Activated T-cell treated with anti-CD3 and anti-CD28 coated beads for 1 hour (primary cell): Measurements from ENCODE around the gene DCUN1D2.
"Not testable (repeated sequence)": the region's sequence is repeated elsewhere in the genome, so short reads cannot be mapped to it uniquely, and the experiment has no call there.

Experiments
- DNase-seq: peaks from one replicate; pipeline ENCODE4 v3.0.0-alpha.2; 2020; ENCODE audit warnings: low read depth

Gene DCUN1D2

GRCh38 chr13:113490496-113491417, at the start of gene DCUN1D2:
DCUN1D2 (minus strand) TSS chr13:113490711; CDS start chr13:113490669, 42 bp downstream.
- DNase-seq, result peak; percentile 61

- DNase-seq, result no peak
These were observed 49.3 kb upstream of the DCUN1D2 start for GRCh38 chr13:113539822-113540221.

- no peak for DNase-seq
These were observed 48.7 kb upstream of the DCUN1D2 start for GRCh38 chr13:113539176-113539575.

DNA sequence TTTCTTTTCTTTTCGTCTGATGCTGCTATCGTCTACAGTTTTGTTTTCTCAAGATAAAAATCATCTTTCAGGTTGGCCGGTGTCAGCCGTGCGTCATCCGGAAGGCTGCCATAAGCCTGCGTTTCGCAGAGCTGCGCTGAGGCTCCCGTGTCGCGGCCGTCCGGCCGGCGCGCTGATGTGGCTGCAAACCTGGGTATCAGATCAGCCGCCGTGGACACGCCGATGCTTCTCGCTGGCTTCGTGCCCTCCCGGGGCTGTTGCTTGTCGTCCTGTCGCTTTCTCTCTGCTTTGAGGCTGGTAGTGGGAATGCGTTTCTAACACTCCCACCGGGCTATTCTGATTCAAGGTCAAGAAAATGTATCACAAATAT, 48.2 kb upstream of the DCUN1D2 start:
- DNase-seq, result no peak

GRCh38 chr13:113537909-113538688, 47.6 kb upstream of the DCUN1D2 start:
- DNase-seq, result no peak

GRCh38 chr13:113537205-113537604, 46.7 kb upstream of the DCUN1D2 start:
- DNase-seq, result no peak

GRCh38 chr13:113536461-113537110, 46.1 kb upstream of the DCUN1D2 start:
- no peak for DNase-seq

- DNase-seq, result no peak
These were observed 44.9 kb upstream of the DCUN1D2 start for GRCh38 chr13:113535381-113535781.

DNA sequence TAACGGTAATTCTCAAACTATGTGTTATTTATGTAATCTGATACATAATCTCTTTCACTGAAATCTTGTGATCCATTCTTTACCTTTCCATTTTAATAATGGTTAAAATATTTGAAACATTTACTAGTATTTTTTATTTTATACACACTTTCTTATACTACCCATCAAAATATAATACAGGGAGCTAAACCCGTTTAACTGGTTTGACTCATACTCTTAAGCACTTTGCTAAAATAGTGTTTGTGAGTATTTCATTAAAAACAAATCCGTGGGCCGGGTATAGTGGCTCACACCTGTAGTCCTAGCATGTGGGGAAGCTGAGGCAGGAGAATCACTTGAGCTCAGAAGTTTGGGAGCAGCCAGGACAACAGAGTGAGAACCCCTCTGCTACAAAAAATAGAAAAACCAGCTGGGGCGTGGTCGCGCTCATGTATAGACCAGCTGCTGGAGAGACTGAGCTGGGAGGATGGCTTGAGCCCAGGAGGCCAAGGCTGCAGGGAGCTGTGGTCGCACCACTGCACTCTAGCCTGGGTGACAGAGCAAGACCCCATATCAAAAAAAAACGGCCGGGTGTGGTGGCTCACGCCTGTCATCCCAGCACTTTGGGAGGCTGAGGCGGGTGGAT, 43.8 kb upstream of the DCUN1D2 start:
- DNase-seq, result no peak

DNA sequence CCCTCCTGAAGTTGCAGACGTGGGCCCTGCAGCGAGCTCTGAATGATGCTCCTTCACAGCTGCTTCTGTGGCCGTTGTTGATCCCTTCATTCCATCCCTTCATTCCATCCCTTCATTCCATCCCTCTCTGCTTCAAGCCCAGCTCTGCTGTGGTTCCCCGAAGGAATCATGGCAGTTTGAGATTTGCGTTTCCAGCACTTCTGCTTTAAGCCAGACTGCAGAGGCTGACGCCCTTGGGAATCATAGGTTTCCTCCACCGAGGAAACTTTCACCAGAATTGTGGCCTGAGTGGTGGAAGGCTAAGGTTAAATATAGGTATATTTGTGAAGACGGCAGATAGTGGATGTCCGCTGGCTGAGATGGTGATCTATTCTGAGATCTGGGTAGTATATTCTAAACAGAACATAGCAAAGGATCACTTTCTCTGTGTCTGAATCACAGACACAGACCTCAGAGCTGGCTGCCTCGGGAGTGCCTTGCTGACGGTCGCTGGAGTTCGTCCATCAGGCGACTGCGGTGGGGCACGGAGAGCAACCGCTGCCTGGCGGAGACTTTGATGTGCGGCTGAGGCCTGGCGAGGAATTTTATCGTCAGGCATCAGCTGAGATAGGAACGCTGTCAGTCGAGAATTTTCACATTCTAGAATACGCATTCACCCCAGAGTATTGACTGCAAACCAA, 42.8 kb upstream of the DCUN1D2 start:
- no peak for DNase-seq

DNA sequence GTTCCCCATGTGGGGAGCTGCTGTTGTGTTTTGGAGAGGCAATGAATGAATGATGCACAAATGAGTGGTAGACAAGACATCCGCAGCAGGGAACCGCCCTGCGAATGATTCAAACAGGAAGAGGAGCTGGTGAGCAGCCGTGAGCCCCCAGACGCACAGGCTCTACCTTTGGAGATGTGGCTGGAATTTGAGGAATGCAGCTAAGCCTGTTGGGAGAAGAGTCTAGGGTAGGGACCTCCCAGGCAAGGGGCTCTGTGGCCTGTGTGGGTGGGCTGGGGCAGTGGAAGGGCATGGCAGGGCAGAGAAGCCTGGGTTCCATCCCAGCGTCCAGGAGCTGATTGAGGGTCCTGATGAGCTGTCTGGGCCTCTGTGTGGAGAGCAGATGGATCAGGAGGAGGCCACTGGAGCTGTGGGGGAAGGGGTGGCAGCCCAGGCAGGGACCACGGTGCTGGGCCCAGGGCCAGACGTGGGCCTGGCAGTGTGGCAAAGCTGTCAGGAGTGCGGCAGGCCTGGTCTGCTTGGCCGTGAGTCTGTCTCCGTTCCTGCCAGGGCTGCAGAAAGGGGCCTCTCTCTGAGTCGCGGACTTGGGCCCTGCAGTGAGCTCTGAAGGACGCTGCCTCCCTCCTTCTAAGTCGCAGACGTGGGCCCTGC, 41.8 kb upstream of the DCUN1D2 start:
- DNase-seq, result no peak

DNA sequence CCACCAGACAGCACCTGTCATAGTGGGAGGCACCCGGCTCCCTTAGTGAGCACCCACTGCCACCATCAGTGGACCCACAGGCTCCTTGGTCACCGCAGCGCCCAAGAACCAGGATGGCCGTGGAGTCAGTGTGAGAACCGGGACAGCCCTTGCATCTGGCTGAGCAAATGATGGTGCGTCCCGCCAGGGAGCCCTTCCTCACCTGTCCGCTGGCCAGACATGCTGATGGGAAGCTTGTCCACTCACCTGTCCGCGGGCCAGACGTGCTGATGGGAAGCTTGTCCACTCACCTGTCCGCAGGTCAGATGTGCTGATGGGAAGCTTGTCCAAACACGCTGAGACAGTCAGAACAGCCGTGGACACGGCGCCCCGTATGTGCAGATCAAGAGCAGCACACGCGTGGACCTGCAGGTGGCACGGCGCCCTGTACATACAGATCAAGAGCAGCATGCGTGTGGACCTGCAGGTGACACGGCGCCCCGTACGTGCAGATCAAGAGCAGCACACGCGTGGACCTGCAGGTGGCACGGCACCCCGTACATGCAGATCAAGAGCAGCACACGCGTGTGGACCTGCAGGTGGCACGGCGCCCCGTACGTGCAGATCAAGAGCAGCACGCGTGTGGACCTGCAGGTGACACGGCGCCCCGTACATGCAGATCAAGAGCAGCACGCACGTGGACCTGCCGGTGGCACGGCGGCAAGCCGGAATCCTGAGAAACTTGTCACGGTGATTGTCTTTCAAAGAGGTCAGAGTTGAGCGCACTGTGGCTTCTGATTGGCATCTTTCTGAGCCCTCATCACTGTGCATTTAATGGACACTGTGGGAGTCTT, 40.7 kb upstream of the DCUN1D2 start:
- no peak for DNase-seq

DNA sequence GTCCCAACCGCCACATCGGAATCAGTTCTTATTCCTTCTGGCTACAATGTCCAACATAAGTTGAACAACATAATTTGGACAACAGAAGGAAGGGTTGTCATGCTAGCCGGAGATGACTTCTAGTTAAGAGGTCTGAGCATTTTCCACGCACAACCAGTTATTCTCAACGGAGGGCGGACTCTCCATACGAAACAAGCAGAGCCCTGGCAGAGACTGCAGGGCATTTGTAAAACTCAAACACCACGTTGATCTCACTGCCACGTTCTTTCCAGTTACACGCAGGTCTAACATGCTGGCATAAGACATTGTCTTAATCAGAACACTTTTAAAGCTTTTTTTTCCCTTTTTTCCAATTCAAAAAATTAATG, 38.3 kb upstream of the DCUN1D2 start:
- DNase-seq, result no peak

DNA sequence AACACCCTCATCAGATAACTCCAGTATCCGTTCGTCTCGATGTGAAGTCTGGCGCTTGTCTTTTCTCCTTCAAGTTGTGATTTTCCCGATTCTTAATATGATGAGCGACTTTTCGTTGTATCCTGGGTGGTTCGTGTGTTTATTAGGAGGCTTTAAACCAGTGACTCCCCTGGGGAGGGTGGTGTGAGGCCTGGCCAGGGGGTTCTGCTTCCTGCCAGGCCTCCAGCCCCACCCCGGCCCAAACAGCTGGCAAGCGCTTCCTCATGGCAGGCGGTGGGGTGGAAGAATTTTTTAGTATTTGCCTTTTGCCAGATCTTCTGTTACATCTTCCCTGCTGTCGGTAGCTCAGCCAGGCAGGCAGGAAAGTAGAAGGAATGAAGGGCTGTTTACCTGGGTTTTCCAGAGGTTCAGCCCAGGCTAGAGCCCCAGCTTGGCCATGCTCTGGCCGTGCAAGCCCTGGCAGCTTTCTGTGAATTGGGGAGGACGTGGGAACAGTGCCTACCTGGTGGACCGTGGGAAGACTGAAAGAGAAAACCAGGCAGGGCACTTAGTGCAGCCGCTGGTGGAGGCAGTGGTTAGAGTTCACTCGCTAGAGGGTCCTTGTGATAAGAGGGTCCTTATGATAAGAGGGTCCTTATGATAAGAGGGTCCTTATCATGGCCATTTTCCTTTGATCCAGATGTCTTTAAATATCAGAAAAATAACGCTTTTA, 37.7 kb upstream of the DCUN1D2 start:
- DNase-seq, result no peak

GRCh38 chr13:113527272-113527958, 36.9 kb upstream of the DCUN1D2 start:
- no peak for DNase-seq

- DNase-seq, result no peak
These were observed 36.1 kb upstream of the DCUN1D2 start for GRCh38 chr13:113526466-113527220.

DNA sequence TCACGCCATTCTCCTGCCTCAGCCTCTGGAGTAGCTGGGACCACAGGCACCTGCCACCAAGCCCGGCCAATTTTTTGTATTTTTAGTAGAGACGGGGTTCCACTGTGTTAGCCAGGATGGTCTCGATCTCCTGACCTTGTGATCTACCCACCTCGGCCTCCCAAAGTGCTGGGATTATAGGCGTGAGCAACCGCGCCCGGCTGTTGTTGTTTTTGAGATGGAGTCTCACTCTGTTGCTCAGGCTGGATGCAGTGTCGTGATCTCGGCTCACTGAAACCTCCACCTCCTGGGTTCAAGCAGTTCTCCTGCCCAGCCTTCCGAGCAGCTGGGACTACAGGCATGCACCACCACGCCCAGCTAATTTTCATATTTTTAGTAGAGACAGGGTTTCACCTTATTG, 31.9 kb upstream of the DCUN1D2 start:
- not testable (repeated sequence) for DNase-seq

GRCh38 chr13:113520571-113520970, 30.1 kb upstream of the DCUN1D2 start:
- no peak for DNase-seq
